Fibroblast of skin of abdomen (primary cell): ENCODE results near the gene SLC27A3. TPM values are rescaled to one million over a fixed set of nuclear protein-coding genes. Genes with fewer than 3 reads are reported as not detected.

Source experiments
- DNase-seq: peaks from one replicate; pipeline ENCODE4 v3.0.0-alpha.2; 2013
- polyA plus RNA-seq, 2 experiments: library from polyadenylated mRNA; unstranded; fragments of 120-200 nt; gene quantifications; one replicate each; pipeline ENCODE4 v1.2.1, GENCODE V29; 2013; ENCODE audit not compliant: insufficient read length in 2 of 2

SLC27A3 gene, protein sequence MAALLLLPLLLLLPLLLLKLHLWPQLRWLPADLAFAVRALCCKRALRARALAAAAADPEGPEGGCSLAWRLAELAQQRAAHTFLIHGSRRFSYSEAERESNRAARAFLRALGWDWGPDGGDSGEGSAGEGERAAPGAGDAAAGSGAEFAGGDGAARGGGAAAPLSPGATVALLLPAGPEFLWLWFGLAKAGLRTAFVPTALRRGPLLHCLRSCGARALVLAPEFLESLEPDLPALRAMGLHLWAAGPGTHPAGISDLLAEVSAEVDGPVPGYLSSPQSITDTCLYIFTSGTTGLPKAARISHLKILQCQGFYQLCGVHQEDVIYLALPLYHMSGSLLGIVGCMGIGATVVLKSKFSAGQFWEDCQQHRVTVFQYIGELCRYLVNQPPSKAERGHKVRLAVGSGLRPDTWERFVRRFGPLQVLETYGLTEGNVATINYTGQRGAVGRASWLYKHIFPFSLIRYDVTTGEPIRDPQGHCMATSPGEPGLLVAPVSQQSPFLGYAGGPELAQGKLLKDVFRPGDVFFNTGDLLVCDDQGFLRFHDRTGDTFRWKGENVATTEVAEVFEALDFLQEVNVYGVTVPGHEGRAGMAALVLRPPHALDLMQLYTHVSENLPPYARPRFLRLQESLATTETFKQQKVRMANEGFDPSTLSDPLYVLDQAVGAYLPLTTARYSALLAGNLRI
- polyA plus RNA-seq (2013, experiment 1 of 2; ENCODE audit: insufficient read length): 10.0 TPM
- polyA plus RNA-seq (2013, experiment 2 of 2; ENCODE audit: insufficient read length): 10.1 TPM

- peak; percentile 55 for DNase-seq
These were observed at the start of gene SLC27A3 for GRCh38 chr1:153774780-153775457. Gene SLC27A3, plus strand, starts transcription at chr1:153775407. Its CDS starts 91 bp downstream, at chr1:153775498.

GRCh38 chr1:153727463-153728304 is 47.5 kb upstream of the SLC27A3 start, which contains the start of gene INTS3:
Gene INTS3, plus strand, starts transcription at chr1:153728050. Its CDS starts 585 bp downstream, at chr1:153728635.
- peak; percentile 100 for DNase-seq

DNA sequence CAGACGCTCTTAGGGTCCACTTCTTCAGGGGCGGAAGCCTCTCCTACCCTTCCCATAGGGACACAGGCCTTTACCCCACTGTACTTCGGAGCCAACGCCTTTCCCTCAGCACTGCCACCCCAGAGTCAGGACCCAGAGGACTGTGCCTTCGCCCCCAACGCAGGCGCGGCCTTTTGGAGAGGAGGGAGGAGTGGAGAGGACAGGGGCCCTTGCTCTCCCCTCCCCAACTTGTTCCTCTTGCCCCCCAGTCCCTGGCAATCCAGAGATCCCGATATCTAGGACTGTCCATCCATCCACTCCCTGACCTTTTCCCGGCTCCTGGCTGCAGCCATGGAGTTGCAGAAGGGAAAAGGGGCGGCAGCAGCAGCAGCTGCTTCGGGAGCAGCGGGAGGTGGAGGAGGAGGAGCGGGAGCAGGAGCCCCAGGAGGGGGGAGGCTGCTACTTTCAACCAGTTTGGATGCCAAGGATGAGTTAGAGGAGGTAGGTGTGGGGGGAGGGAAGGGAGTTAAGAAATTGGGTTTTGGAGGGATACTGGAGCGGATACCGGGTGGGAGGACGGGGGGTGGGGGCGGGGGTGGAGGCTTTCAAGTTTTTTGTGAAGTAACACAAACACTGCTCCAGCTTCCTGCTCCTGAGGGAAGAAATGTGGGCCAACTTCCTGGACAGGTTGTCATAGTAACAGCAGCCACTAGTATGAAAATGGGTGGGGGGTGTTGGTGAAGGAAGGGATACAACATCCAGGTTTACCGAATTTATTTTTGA is 46.7 kb upstream of the SLC27A3 start:
- DNase-seq: peak; percentile 51

GRCh38 chr1:153730468-153730988 is 44.7 kb upstream of the SLC27A3 start:
- DNase-seq: no peak

- no peak for DNase-seq
These were observed 41.2 kb upstream of the SLC27A3 start for GRCh38 chr1:153733970-153734369.

DNA sequence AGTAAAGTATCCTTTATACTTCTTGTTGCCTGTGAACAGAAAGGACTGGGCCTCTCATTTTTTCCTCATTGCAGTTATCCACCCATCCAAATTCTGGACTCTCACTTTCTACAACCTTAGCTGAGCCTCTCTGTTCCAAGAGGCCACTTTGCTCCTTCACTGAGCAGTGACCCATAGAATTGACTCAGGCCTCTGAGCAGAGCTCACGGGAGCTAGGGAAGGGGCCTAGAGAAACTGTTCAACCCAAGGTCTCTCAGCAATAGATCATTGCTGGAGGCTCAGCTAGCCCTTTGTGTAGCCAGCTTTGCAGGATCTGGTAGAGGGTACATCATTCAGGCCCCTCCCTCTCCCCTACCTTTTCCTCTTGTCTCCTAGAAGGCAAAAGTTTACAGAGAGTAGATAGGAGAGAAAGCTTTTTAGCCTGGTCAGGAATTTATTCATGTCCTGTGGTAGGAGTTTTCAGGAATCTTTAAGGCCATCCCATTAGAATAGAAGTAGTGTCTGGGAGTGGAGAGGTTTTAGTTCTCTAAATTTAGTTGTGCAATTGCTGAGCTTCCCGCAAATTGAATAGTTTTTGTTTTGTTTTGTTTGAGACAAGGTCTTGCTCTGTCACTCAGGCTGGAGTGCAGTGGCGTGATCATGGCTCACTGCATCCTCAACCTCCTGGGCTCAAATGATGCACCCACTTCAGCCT is 40.7 kb upstream of the SLC27A3 start:
- no peak for DNase-seq

DNA sequence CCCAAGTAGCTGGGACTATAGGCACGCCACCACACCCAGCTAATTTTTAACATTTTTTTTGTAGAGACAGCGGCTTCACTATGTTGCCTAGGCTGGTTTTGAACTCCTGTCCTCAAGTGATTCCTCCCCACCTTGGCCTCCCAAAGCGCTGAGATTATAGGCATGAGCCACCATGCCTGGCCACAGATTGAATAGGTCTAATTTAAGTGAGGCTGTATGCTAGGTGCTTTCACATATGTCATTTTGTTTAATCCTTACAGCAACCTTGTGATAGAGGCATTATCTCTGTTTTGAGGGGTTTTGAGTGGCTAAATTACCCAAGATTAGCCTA is 40.2 kb upstream of the SLC27A3 start:
- no peak for DNase-seq

DNA sequence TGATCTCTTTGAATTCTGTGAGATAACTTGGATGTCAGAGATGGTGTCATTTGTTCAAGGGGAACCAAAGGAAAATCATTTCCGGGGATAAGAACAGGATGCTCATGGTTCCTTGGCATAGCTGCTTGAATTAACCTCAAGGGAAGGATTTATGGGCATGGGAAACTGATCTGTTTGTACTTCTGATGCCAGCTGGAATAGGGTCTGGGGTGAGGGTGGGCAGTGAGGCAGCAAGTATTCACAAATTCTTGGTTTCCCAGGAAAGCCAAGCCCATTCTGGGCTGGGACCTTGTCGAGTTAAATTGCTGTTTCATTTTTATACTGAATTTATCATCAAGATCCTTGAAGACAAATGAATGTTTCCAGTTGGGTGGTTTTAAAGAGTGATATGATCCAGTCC is 33.2 kb upstream of the SLC27A3 start:
- DNase-seq: no peak

DNA sequence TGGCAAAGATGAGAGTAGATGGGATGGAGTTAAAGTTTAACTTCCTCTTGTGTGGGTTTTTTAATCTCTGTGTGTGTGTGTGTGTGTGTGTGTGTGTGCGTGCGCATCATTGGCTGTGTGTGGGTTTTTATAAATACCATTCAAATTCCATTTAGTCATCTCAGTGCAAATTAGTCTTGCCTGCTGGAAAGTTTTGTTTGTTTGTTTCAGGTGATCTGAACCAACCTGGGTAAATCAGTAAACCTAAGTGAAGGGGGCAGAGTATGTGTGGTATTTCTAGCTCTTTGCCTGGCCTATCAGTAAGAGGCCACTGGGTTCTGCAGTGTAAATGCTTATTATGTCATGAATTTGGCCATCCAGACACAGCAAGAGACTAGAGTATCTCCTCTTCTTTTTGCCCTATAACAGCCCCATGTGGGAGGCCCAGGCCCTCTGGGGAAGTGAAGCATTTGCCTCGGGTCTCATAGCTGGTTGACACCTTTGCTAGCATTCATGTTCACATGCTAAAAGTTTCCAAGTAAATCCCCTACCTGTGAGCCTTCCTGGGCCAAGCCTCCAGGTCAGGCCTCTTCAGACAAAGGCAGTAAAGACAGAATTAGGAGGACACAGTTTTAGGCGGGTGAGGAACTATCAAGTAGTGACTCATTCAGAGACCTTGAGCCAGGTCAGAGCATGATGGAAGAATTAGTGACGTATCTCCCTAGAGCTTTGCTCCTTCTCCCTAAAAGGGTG is 32.6 kb upstream of the SLC27A3 start:
- peak; percentile 60 for DNase-seq

- no peak for DNase-seq
These were observed 29.8 kb upstream of the SLC27A3 start for GRCh38 chr1:153745417-153745816.

DNA sequence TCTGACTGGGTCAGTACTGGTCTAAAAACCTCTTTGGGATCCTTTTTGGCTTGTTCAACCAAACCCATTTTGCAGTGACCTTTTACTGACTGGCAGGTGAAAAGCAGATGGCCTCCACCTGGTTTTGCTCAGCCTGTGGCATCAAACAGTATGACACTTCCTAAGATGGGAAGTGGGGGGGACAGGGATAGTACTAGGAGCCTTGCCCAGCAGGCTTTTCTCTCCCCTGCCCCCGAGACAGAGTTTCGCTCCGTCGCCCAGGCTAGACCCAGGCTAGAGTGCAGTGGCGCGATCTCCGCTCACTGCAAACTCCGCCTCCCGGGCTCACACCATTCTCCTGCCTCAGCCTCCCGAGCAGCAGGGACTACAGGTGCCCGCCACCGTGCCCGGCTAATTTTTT is 29.0 kb upstream of the SLC27A3 start:
- no peak for DNase-seq

- no peak for DNase-seq
These were observed 26.3 kb upstream of the SLC27A3 start for GRCh38 chr1:153748903-153749302.

DNA sequence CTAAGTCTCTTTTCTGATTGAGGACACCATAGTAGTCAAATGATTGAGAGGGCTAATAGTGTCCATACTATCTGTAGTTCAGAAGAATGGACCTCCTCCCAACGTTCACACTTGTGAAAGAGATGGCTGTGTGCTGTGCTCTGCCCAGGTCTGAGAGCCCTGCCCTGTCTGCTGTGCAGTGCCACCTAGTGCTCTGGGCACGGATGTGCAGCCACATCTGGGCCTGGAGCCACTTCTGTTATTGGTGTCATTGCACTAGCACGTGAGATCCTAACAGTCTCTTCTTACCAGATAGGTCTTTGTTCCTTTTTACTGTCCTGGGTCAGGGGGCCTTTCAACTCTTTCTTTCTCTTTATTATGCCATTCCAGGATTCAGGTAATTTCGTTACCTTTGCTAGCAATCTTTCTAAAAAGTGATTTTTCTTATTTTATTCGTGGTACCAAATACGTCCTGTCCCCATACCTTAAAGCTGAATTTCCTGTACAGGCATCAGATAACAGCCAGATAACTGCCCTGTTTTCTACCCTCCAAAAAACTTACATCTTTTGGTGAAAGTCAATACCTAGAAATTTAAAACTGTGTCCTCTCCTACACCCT is 25.7 kb upstream of the SLC27A3 start:
- peak; percentile 70 for DNase-seq

- no peak for DNase-seq
These were observed 24.9 kb upstream of the SLC27A3 start for GRCh38 chr1:153750026-153750995.

DNA sequence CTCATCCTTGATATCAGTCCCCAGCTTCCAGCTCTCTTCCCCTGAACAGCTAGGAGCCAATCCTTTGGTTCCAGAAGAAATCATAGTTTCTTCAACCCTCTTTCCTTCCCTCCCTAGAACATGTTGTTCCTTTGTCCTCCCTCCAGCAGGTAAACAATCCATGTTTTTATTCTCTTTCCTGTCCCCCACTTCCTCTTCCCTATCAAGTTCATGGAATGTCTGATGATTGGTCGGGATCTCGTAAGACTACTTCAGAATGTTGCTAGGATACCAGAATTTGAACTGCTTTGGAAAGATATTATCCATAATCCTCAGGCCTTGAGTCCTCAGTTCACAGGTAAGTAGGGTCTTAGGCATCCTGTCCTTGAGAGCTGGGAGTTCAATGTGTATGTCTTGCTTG is 23.1 kb upstream of the SLC27A3 start:
- DNase-seq: no peak

DNA sequence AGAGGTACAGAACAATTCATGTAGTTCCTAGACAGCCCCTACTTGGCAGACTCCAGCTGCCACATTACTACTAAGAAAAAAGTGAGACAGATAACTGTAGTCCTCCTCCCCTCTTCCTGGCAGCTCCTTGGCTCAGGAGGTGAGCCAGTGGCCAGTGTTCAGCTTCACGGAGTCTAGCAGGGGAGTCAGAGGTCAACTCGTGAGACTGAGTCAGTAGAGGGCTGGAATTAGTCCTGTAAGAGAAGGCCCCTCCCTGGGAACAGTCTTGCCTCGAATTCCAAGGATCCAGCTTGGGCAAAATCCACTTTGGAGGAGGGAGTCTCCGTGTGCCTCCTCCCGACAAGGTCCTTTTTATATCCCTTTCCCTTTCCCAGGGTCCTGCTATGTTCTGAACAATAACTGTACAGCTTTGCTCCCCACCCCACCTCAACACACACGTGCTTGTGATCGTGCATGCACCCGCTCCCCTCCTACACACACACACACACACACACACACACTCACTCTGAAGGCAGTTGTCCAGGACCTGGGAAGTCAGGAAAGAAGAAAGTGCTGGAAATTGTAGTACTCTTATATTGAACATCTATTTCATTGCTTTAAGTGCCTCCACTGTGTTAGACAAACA is 22.5 kb upstream of the SLC27A3 start:
- DNase-seq: no peak

- DNase-seq: no peak
These were observed 20.9 kb upstream of the SLC27A3 start for GRCh38 chr1:153754266-153754665.

DNA sequence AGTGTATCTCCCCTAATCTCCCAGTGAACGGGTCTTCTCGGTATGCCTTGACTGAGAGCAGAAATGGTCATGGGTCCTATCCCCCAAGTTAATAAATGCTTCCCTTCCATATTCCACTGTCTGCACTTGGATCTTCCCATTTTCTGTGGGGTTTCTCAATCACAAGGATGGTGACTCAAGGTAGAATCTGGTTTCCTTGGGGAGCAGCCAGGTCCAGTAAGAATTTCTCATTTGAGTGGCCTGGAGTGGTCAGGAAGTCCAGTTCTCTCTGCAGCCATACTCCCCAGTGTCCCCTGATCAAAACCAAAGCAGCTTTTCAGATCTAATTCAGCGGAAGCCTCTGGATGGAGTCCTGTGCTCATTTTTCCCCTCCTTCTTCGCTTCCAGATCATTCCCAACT is 14.8 kb upstream of the SLC27A3 start:
- no peak for DNase-seq
